GM12875 (cell line): ENCODE measurements around the gene FASLG.

Experiments
- H3K4me3 ChIP-seq: one replicate; pipeline ENCODE4 v1.5.1; 2011; ENCODE audit warnings: low read depth, low read length, control low read depth
- TF ChIP-seq, protein P1 (sequence below): IDR thresholded peaks from 2 replicates; pipeline ENCODE4 v1.5.1; 2011; ENCODE audit warnings: low read depth, mild to moderate bottlenecking, control low read depth, inconsistent platforms, low read length, moderate library complexity, borderline replicate concordance; ENCODE audit not compliant: insufficient read depth

FASLG gene

DNA sequence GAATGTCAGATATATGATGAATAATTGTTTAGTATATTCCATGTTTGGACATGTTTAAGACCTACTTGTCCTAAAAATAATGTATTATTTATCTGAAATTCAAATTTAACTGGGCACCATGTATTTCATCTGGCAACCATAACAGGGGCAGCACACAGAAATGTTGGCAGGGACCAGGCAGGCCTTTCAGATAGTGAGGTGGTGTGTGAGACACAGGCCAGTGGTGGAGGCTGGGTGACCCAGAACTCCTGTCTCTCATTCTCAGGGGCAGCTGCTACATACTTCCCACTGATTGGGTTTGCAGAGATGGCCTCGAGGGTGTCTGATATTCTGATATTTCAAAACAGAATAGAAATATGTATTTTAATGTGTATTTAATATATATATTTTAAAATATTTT lies 1.3 kb upstream of the FASLG start:
- TF ChIP-seq, protein P1, sequence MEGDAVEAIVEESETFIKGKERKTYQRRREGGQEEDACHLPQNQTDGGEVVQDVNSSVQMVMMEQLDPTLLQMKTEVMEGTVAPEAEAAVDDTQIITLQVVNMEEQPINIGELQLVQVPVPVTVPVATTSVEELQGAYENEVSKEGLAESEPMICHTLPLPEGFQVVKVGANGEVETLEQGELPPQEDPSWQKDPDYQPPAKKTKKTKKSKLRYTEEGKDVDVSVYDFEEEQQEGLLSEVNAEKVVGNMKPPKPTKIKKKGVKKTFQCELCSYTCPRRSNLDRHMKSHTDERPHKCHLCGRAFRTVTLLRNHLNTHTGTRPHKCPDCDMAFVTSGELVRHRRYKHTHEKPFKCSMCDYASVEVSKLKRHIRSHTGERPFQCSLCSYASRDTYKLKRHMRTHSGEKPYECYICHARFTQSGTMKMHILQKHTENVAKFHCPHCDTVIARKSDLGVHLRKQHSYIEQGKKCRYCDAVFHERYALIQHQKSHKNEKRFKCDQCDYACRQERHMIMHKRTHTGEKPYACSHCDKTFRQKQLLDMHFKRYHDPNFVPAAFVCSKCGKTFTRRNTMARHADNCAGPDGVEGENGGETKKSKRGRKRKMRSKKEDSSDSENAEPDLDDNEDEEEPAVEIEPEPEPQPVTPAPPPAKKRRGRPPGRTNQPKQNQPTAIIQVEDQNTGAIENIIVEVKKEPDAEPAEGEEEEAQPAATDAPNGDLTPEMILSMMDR = no peak
- H3K4me3 ChIP-seq = no peak overlapping the region

DNA sequence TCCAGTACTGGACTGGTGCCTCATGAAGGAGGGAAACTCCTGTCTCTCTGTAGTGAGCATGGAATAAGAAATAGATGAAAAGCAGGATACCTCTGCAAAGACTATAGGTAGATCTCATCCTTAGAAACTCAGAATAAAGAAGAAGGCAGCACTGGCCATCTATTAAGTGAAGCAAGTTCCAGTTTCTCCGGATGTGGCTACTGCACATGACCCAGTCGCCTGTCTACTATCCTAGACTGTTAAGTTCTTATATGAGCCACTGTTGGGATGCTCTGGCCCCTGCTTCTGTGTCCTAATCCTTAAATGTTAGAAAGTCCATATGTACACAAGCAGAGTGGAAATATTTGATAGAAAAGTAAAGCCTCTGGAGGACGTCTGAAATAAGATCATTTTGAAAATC lies 2.2 kb downstream of the FASLG start:
- H3K4me3 ChIP-seq = no peak overlapping the region
- TF ChIP-seq, protein P1 = no peak

DNA sequence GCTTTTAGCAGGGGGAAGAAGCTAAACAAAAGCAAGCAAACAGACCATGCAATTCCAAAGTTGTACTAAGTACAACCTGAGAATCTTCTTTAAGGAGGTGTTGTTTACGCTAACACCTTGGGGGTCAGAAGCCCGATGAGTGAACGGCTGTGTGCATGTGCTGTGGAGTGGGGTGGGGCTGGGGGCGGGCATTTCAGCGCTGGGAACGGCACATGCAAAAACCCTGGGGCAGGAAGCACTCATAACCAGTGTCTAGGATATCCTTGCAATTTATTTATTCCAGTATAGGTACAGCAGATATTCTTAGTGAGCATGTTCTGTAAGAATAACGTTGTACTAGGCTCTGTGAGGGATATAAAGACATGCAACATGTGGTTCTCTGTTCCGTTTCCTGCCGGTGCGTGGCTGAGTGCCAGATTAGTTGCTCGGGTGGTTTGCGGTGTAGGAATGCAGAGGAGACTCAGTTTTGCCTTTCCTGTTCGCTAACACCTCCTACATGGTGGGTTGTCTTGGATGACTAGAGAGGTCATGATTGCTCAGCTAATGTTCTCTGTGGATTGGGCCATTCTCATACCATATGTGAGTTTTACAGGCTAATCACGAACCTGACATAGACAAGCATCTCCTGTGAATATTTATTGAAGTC lies 3.7 kb downstream of the FASLG start:
- no peak overlapping the region for H3K4me3 ChIP-seq
- TF ChIP-seq, protein P1 = no peak

DNA sequence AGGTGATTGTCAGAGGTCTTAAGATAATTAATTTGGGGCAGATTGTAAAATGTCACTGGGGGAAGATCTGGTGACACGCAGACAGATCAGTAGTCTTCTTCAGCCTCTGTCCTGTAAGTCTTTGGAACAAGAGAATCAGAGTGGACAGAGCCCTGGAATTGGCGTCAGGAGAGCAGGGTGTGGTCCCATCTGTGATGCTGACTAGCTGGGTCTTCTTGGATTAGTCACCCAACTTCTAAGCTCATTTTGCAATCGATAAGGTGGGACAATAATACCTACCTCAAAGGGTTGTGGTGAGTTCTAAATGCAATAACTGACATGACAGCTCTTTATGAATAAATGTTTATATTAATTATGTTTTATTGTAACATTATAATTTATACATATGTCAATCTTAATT lies 4.8 kb downstream of the FASLG start:
- H3K4me3 ChIP-seq = no peak overlapping the region
- TF ChIP-seq, protein P1 = no peak

DNA sequence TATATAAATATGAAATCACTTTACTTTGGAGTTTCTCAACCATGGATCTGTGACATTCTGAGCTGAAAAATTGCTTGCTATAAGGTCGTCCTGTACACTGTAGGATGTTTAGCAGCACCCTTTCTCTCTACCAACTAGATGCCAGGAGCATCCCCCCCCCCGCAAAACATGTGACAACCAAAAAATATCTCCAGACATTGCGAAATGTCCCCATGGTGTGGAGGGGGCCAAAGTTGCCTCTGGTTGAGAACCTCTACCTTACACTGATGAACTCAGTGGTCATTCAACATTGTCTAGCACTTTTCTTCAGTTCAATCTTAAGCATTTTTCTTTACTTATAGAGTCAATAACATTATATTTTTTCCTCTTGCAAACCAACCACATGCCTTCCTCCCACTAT lies 9.2 kb downstream of the FASLG start:
- no peak overlapping the region for H3K4me3 ChIP-seq
- TF ChIP-seq, protein P1 = no peak

DNA sequence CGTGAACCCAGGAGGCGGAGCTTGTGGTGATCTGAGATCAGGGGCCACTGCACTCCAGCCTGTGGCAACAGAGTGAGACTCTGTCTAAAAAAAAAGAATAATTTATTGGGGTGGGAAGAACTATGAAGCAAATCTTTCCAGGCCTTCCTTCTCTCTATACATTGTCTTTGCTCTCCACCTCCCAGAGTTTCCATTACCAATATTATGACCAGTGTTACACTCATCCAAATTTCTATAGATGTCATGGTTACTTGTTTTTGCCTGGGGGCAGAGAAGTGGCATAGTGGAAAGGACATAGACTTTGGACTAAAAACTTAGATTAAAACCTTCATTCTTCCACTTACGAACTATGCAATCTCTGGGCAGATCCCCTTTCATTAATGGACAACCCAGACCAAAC lies 10.1 kb downstream of the FASLG start:
- TF ChIP-seq, protein P1 = no peak
- no peak overlapping the region for H3K4me3 ChIP-seq

DNA sequence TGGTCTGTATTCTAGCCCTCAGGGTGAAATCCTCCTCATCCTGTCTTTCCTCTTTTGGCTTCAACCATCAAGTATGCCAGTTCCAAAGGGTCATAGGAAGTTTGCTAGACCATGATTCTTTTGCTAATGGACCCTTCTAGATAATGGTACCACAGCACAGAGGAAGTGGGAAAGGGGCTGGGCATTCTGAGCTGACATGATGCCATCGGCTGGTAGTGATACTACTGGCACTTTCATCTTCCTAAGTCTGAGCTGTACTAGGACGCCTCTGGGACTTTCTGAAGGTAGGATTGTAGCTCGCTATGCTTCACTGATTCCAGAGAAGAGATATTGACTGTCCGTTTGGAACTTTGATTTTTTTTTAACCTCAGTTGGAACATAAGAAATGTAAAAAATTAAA lies 11.4 kb downstream of the FASLG start:
- TF ChIP-seq, protein P1 = no peak
- H3K4me3 ChIP-seq = no peak overlapping the region
